Mesothelial cell of epicardium (in vitro differentiated cells): ENCODE data around the gene ZFC3H1. TPM values are rescaled to one million over a fixed set of nuclear protein-coding genes. Genes with fewer than 3 reads are reported as not detected.
A peak's percentile ranks its signal among the peaks of the same experiment; 100 is the strongest.

Experiments used
- DNase-seq, 2 experiments: peaks; one replicate each; pipeline ENCODE4 v3.0.0; 2021; ENCODE audit warnings: low spot score in 2 of 2; ENCODE audit not compliant: unreplicated experiment in 2 of 2
- H3K27ac Mint-ChIP-seq: 2 replicates; pipeline ENCODE4 v1.8.0; 2021; ENCODE audit warnings: mixed read lengths
- H3K27me3 Mint-ChIP-seq: 2 replicates; pipeline ENCODE4 v1.8.0; 2021; ENCODE audit warnings: low read depth, mixed read lengths
- H3K36me3 Mint-ChIP-seq: 2 replicates; pipeline ENCODE4 v1.8.0; 2021; ENCODE audit warnings: mixed read lengths
- H3K4me1 Mint-ChIP-seq: 2 replicates; pipeline ENCODE4 v1.8.0; 2021; ENCODE audit warnings: mixed read lengths
- H3K4me3 Mint-ChIP-seq: 2 replicates; pipeline ENCODE4 v1.8.0; 2021; ENCODE audit warnings: mild to moderate bottlenecking, moderate library complexity, mixed read lengths
- H3K9me3 Mint-ChIP-seq: 2 replicates; pipeline ENCODE4 v1.8.0; 2021; ENCODE audit warnings: mixed read lengths
- total RNA-seq: library from RNA; stranded (reverse); gene quantifications from 3 replicates; pipeline ENCODE4 v1.2.1, GENCODE V29; 2021
- TF ChIP-seq, protein P1 (sequence below): fragments of 200-600 bp; sonication (generic); IDR thresholded peaks from one replicate; pipeline ENCODE4 v1.5.0; 2021; ENCODE audit warnings: antibody characterized with exemption; ENCODE audit not compliant: unreplicated experiment

Gene ZFC3H1
- total RNA-seq, 1 donor from 2014 or later, result 55.5 TPM

DNA sequence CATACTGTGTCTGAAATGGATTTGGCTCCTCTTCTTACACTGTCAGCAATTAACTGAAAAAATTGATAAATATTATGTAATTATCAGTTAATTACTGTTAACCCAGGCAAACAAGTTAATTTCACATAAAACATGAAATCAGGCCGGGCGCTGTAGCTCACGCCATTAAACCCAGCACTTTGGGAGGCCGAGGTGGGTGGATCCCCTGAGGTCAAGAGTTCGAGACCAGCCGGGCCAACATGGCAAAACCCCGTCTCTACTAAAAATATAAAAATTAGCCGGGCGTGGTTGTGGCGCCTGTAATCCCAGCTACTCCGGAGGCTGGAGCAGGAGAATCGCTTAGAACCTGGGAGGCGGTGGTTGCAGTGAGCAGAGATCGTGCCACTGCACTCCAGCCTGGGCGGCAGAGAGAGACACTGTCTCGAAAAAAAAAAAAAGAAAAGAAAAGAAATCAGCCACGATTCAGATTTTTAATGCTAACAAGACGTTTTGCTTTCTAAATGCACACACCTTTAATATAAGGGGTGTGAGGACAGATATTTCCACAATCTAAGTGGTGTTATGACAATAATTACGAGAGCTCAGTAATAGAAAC lies 21.8 kb upstream of the ZFC3H1 start:
- no peak for DNase-seq
- TF ChIP-seq, protein P1, sequence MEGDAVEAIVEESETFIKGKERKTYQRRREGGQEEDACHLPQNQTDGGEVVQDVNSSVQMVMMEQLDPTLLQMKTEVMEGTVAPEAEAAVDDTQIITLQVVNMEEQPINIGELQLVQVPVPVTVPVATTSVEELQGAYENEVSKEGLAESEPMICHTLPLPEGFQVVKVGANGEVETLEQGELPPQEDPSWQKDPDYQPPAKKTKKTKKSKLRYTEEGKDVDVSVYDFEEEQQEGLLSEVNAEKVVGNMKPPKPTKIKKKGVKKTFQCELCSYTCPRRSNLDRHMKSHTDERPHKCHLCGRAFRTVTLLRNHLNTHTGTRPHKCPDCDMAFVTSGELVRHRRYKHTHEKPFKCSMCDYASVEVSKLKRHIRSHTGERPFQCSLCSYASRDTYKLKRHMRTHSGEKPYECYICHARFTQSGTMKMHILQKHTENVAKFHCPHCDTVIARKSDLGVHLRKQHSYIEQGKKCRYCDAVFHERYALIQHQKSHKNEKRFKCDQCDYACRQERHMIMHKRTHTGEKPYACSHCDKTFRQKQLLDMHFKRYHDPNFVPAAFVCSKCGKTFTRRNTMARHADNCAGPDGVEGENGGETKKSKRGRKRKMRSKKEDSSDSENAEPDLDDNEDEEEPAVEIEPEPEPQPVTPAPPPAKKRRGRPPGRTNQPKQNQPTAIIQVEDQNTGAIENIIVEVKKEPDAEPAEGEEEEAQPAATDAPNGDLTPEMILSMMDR, result no peak
- Mint-ChIP-seq H3K4me1 (peaks cover 26% of the 10 kb centered on the region), H3K36me3 (no peaks in the 10 kb centered on the region), H3K27ac (peak overlapping the region; percentile 82), H3K27me3 (no peaks in the 10 kb centered on the region), H3K9me3 (no peaks in the 10 kb centered on the region), H3K4me3 (peak overlapping the region; percentile 90)

- Mint-ChIP-seq H3K36me3 (no peaks in the 10 kb centered on the region), H3K9me3 (no peaks in the 10 kb centered on the region), H3K27me3 (no peaks in the 10 kb centered on the region), H3K4me3 (no peak overlapping the region), H3K4me1 (peaks cover 23% of the 10 kb centered on the region), H3K27ac (no peak overlapping the region)
- DNase-seq, result no peak
- TF ChIP-seq, protein P1, result no peak
Measured at GRCh38 chr12:71684081-71684480, 20.4 kb upstream of the ZFC3H1 start.

DNA sequence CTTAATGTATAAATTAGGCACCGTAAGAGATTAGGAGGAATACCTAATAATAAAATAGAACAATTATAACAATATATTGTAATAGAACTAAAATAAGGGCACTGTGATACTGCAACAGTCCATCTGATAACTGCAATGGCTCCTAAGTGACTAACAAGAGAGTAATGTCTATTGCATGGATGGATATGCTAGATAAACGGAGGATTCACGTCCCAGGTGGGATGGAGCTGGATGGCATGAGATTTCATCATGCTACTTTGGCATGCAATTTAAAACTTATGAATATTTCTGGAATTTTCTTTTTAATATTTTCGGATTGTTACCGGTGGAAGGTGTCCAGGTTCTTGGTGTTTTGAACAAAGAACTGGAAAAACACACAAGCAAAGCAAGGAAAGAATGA lies 20.0 kb upstream of the ZFC3H1 start:
- no peak for DNase-seq
- H3K4me1 Mint-ChIP-seq, result peaks cover 19% of the 10 kb centered on the region
- no peak overlapping the region for H3K27ac Mint-ChIP-seq
- TF ChIP-seq, protein P1, result no peak
- no peaks in the 10 kb centered on the region for H3K27me3 Mint-ChIP-seq
- H3K4me3 Mint-ChIP-seq, result no peak overlapping the region
- H3K36me3 Mint-ChIP-seq, result no peaks in the 10 kb centered on the region
- no peaks in the 10 kb centered on the region for H3K9me3 Mint-ChIP-seq

- Mint-ChIP-seq H3K9me3 (no peaks in the 10 kb centered on the region), H3K4me3 (no peak overlapping the region), H3K27me3 (no peaks in the 10 kb centered on the region), H3K27ac (no peak overlapping the region), H3K4me1 (peaks cover 7% of the 10 kb centered on the region), H3K36me3 (no peaks in the 10 kb centered on the region)
- DNase-seq, result no peak
- TF ChIP-seq, protein P1, result no peak
Measured at GRCh38 chr12:71682466-71682865, 18.8 kb upstream of the ZFC3H1 start.

DNA sequence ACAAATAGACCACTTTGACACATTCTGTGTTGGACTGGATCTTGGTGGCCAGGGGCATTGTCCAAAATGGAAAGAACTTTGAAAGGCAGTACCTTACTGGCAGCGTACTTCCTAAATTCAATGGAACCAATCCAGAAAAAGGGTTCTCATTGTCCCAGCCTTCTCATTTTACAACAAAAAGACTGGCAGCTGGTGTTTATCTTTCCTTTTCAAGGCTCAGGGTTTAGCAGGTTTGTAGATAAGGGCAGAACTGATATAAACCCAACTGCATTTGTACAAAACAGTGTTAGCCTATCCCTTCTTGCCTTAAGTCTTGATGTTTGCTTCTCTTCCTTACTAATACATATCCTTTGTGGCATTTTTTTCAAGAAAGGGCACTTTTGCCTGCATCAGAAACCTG lies 8.2 kb upstream of the ZFC3H1 start:
- H3K4me3 Mint-ChIP-seq, result no peak overlapping the region
- H3K27me3 Mint-ChIP-seq, result no peaks in the 10 kb centered on the region
- TF ChIP-seq, protein P1, result no peak
- peaks cover 11% of the 10 kb centered on the region for H3K4me1 Mint-ChIP-seq
- no peak for DNase-seq
- H3K36me3 Mint-ChIP-seq, result peaks cover 3% of the 10 kb centered on the region
- no peak overlapping the region for H3K27ac Mint-ChIP-seq
- H3K9me3 Mint-ChIP-seq, result no peaks in the 10 kb centered on the region

DNA sequence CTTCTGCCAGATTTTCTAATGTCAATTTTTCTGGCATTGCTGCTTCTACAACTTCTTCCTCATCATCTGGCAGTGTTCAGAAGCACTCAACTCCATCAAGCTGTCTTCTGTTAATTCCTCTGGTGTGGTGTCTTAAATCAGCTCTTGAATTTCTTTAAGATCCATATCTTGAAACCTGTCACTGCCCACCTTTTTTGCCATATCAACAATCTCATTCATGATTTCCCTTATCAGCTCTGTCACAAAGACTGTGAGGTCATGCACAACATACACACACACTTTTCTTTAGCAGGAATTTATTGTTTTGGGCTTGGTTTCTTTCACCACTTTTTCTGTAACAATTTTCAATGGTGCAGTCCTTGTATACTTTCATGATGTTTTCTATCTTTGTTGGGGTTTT lies 7.7 kb upstream of the ZFC3H1 start:
- TF ChIP-seq, protein P1, result no peak
- H3K4me1 Mint-ChIP-seq, result peaks cover 11% of the 10 kb centered on the region
- no peak overlapping the region for H3K4me3 Mint-ChIP-seq
- H3K27ac Mint-ChIP-seq, result no peak overlapping the region
- no peak for DNase-seq
- no peaks in the 10 kb centered on the region for H3K9me3 Mint-ChIP-seq
- peaks cover 3% of the 10 kb centered on the region for H3K36me3 Mint-ChIP-seq
- H3K27me3 Mint-ChIP-seq, result no peaks in the 10 kb centered on the region
